ENCODE data around the gene PPM1E.

Gene PPM1E

DNA sequence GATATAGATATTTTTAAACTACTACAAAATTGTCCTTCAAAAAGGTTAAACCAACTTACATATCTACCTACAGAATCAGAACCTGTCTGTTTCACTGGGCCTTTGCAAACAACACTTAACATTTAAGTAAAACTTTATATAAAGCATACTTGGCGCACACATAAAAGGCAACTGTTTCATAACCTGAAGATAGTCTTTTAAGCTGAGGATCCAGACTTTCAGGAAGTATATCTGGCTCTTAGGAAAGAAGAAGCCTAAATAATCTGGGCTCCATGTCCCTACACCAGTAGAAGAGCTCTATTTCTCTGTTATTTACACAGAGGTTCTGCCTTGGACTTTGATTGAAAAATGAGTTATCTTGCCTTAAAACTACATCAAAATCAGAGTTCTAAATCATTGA is 275.2 kb downstream of the PPM1E start:
- Histone ChIP-seq H3K27ac (ENCODE audit: low read depth, low read length, severe bottlenecking) (no peak overlapping the region), H3K4me3 (ENCODE audit: extremely low read depth, insufficient read depth, low read length, poor library complexity, severe bottlenecking) (no peak overlapping the region), H3K4me1 (ENCODE audit: control insufficient read depth, insufficient read depth, low read length, poor library complexity, severe bottlenecking) (no peaks in the 10 kb centered on the region), H3K36me3 (ENCODE audit: control insufficient read depth, insufficient read depth, low read length) (peaks cover 32% of the 10 kb centered on the region), H3K9me3 (ENCODE audit: control insufficient read depth, low read length) (no peaks in the 10 kb centered on the region)
- WGBS, 2 experiments (ENCODE audit: insufficient coverage in 2 of 2) = 88 to 100% methylated on average over 1 of the region's 1 CpG

Measured in mesodermal cell (in vitro differentiated cells).